Measurements from ENCODE around the gene PDE6H.

Gene PDE6H

GRCh38 chr12:14952299-14952921, 20.4 kb upstream of the PDE6H start:
- DNase-seq, result no peak

- DNase-seq, result no peak
Observed at GRCh38 chr12:14953752-14954151, 19.1 kb upstream of the PDE6H start.

- DNase-seq, result no peak
Observed at GRCh38 chr12:14954269-14954668, 18.6 kb upstream of the PDE6H start.

- no peak for DNase-seq
Observed at GRCh38 chr12:14956024-14956891, 16.6 kb upstream of the PDE6H start.

- DNase-seq, result no peak
Observed at GRCh38 chr12:14956905-14957304, 15.9 kb upstream of the PDE6H start.

- DNase-seq, result no peak
Observed at GRCh38 chr12:14957551-14958168, 15.2 kb upstream of the PDE6H start.

- DNase-seq, result no peak
Observed at GRCh38 chr12:14958361-14959125, 14.3 kb upstream of the PDE6H start.

- DNase-seq, result no peak
Observed at GRCh38 chr12:14959126-14959440, 13.8 kb upstream of the PDE6H start.

- DNase-seq, result no peak
Observed at GRCh38 chr12:14959463-14959862, 13.4 kb upstream of the PDE6H start.

GRCh38 chr12:14959916-14960496, 12.8 kb upstream of the PDE6H start:
- no peak for DNase-seq

- no peak for DNase-seq
Observed at GRCh38 chr12:14960548-14961465, 12.0 kb upstream of the PDE6H start.

GRCh38 chr12:14961466-14962152, 11.2 kb upstream of the PDE6H start, which contains the start of gene ARHGDIB:
Gene ARHGDIB, minus strand, starts transcription at chr12:14961601. Its CDS starts 10,889 bp downstream, at chr12:14950712.
- DNase-seq, result no peak

GRCh38 chr12:14962153-14962539, 10.7 kb upstream of the PDE6H start:
- no peak for DNase-seq

- no peak for DNase-seq
Observed at GRCh38 chr12:14962797-14963196, 10.0 kb upstream of the PDE6H start.

GRCh38 chr12:14963520-14963919, 9.3 kb upstream of the PDE6H start:
- no peak for DNase-seq

- no peak for DNase-seq
Observed at GRCh38 chr12:14964406-14964805, 8.4 kb upstream of the PDE6H start.

- no peak for DNase-seq
Observed at GRCh38 chr12:14965221-14965620, 7.6 kb upstream of the PDE6H start.

GRCh38 chr12:14968478-14968877, 4.4 kb upstream of the PDE6H start:
- no peak for DNase-seq

- no peak for DNase-seq
Observed at GRCh38 chr12:14970473-14970872, 2.4 kb upstream of the PDE6H start.

GRCh38 chr12:14974633-14975032, 1.8 kb downstream of the PDE6H start:
- DNase-seq, result no peak

GRCh38 chr12:14975457-14975856, 2.6 kb downstream of the PDE6H start:
- DNase-seq, result no peak
